ENCODE data around the gene ZNF282. TPM values are rescaled to one million over a fixed set of nuclear protein-coding genes. Genes with fewer than 3 reads are reported as not detected.

The ZNF282 gene
- total RNA-seq, 6 experiments from 2014 or later = 18.6 to 23.6 (median 21.0) TPM

- Mint-ChIP-seq H3K27ac (peak overlapping the region; percentile 86), H3K4me1 (ENCODE audit: low read depth) (peaks cover 44% of the 10 kb centered on the region), H3K9me3 (no peaks in the 10 kb centered on the region), H3K27me3 (ENCODE audit: insufficient read depth) (peaks cover 3% of the 10 kb centered on the region), H3K4me3 (0 out of 2 replicates have a peak overlapping the region, but pooled peaks have one; percentile 19), H3K36me3 (ENCODE audit: low read depth) (peaks cover 62% of the 10 kb centered on the region)
- no peak for DNase-seq
- no peak for TF ChIP-seq CTCF (IDR thresholded peaks at IDR 0.05)
Observed at GRCh38 chr7:149218469-149219420, 23.4 kb downstream of the ZNF282 start.

GRCh38 chr7:149220534-149220933 is 25.2 kb downstream of the ZNF282 start:
- no peaks in the 10 kb centered on the region for H3K9me3 Mint-ChIP-seq

GRCh38 chr7:149223176-149223575 is 27.8 kb downstream of the ZNF282 start:
- H3K27me3 Mint-ChIP-seq (ENCODE audit: insufficient read depth) = peaks cover 3% of the 10 kb centered on the region
- no peak overlapping the region for H3K27ac Mint-ChIP-seq
- H3K36me3 Mint-ChIP-seq (ENCODE audit: low read depth) = peaks cover 41% of the 10 kb centered on the region
- TF ChIP-seq CTCF (IDR thresholded peaks at IDR 0.05) = no peak
- peaks cover 34% of the 10 kb centered on the region for H3K4me1 Mint-ChIP-seq (ENCODE audit: low read depth)
- no peak for DNase-seq
- H3K4me3 Mint-ChIP-seq = no peak overlapping the region
- H3K9me3 Mint-ChIP-seq = no peaks in the 10 kb centered on the region

More at GRCh38 chr7:149220534-149220933, 25.2 kb downstream of the ZNF282 start:
- peaks cover 44% of the 10 kb centered on the region for H3K4me1 Mint-ChIP-seq (ENCODE audit: low read depth)
- peak overlapping the region; percentile 57 for H3K4me3 Mint-ChIP-seq
- H3K27me3 Mint-ChIP-seq (ENCODE audit: insufficient read depth) = peaks cover 3% of the 10 kb centered on the region
- peak; percentile 92 for DNase-seq
- H3K36me3 Mint-ChIP-seq (ENCODE audit: low read depth) = peaks cover 56% of the 10 kb centered on the region
- TF ChIP-seq CTCF (IDR thresholded peaks at IDR 0.05) = no peak
- H3K27ac Mint-ChIP-seq = peak overlapping the region; percentile 86

- Mint-ChIP-seq H3K9me3 (no peaks in the 10 kb centered on the region), H3K36me3 (ENCODE audit: low read depth) (peaks cover 35% of the 10 kb centered on the region), H3K4me3 (no peak overlapping the region), H3K4me1 (ENCODE audit: low read depth) (peaks cover 28% of the 10 kb centered on the region), H3K27me3 (ENCODE audit: insufficient read depth) (peaks cover 3% of the 10 kb centered on the region), H3K27ac (no peak overlapping the region)
- no peak for DNase-seq
- TF ChIP-seq CTCF (IDR thresholded peaks at IDR 0.05) = no peak
Observed at GRCh38 chr7:149223761-149224160, 28.4 kb downstream of the ZNF282 start.

GRCh38 chr7:149224352-149224751 is 29.0 kb downstream of the ZNF282 start:
- peaks cover 29% of the 10 kb centered on the region for H3K36me3 Mint-ChIP-seq (ENCODE audit: low read depth)
- DNase-seq = no peak
- H3K4me1 Mint-ChIP-seq (ENCODE audit: low read depth) = peaks cover 22% of the 10 kb centered on the region
- H3K27ac Mint-ChIP-seq = no peak overlapping the region
- no peak overlapping the region for H3K4me3 Mint-ChIP-seq
- no peak for TF ChIP-seq CTCF (IDR thresholded peaks at IDR 0.05)
- H3K9me3 Mint-ChIP-seq = no peaks in the 10 kb centered on the region
- H3K27me3 Mint-ChIP-seq (ENCODE audit: insufficient read depth) = peaks cover 3% of the 10 kb centered on the region

Measured in HFFc6 (cell line).